Prostate gland (tissue), 2 donors: ENCODE measurements around the gene AMD1.

Experiments
- CTCF ChIP-seq, 4 experiments: fragments of 200-600 bp in 2 of 4; fragments of 450-650 bp in 2 of 4; sonication (generic) in 2 of 4; IDR thresholded peaks; 1 replicate in 3 of 4; 2 replicates in 1 of 4; pipeline ENCODE4 v1.5.1; 2016 to 2019; ENCODE audit warnings: antibody characterized with exemption in 4 of 4, mild to moderate bottlenecking in 2 of 4, moderate library complexity in 2 of 4
- POLR2A ChIP-seq: fragments of 450-650 bp; IDR thresholded peaks from one replicate; pipeline ENCODE4 v1.6.1; 2016; ENCODE audit warnings: antibody characterized with exemption, mild to moderate bottlenecking
- POLR2AphosphoS5 ChIP-seq: sonication (generic); formaldehyde crosslinking; IDR thresholded peaks from one replicate; pipeline ENCODE4 v1.6.1; 2017; ENCODE audit warnings: antibody characterized with exemption

- TF ChIP-seq CTCF (IDR thresholded peaks at IDR 0.05) (no peak), POLR2A (no peak), POLR2AphosphoS5 (no peak)
Measured at GRCh38 chr6:110900028-110900598, 25.5 kb downstream of the AMD1 start.
